B cell (primary cell): ENCODE measurements around the gene NBAS. TPM values are rescaled to one million over a fixed set of nuclear protein-coding genes. Genes with fewer than 3 reads are reported as not detected.

Experiments
- ATAC-seq: fragments of 200-7000 bp; cut with Tn5 transposase; one replicate; pipeline ENCODE4 v1.10.0; 2021; ENCODE audit warnings: low read depth, mild to moderate bottlenecking, moderate number of reproducible peaks, moderate library complexity
- CTCF ChIA-PET: fragments of 350-600 bp; sonication (Branson Sonifier 250); formaldehyde crosslinking; loops from one replicate; lab custom pipeline; 2021; ENCODE audit warnings: antibody characterized with exemption, inconsistent platforms; lab: Charles Lee
- POLR2A ChIA-PET: fragments of 350-600 bp; sonication (Branson Sonifier 250); formaldehyde crosslinking; loops from one replicate; lab custom pipeline; 2021; ENCODE audit warnings: antibody characterized with exemption; lab: Charles Lee
- DNase-seq: peaks from one replicate; pipeline ENCODE4 v3.0.0; 2013
- H2AFZ ChIP-seq: 2 replicates; pipeline ENCODE4 v1.6.1; 2012; ENCODE audit warnings: mild to moderate bottlenecking, low read depth, low read length; ENCODE audit not compliant: insufficient read depth, poor library complexity, severe bottlenecking
- H3K27ac ChIP-seq, 2 donors: 1 replicate in 1 of 2; 2 replicates in 1 of 2; pipeline ENCODE4 v1.5.1; 2012 to 2013; ENCODE audit warnings: low read length in 2 of 2, mild to moderate bottlenecking in 2 of 2, moderate library complexity in 1 of 2
- H3K27me3 ChIP-seq, 4 experiments: fragments of 200-600 bp in 1 of 4; sonication (generic) in 1 of 4; replicated peaks in 1 of 4; 1 replicate in 2 of 4; 2 replicates in 2 of 4; pipeline versions ENCODE4 v1.6.1 to v1.7.0; 2013 to 2016; ENCODE audit warnings: low read length in 3 of 4, mild to moderate bottlenecking in 2 of 4, mixed read lengths in 1 of 4, moderate library complexity in 1 of 4; ENCODE audit not compliant: insufficient read depth in 4 of 4, control insufficient read depth in 3 of 4; ENCODE audit errors: control extremely low read depth in 1 of 4
- H3K36me3 ChIP-seq, 2 experiments: replicated peaks in 1 of 2; 1 replicate in 1 of 2; 2 replicates in 1 of 2; pipeline versions ENCODE4 v1.6.1 to v1.7.1; 2013; ENCODE audit warnings: low read length in 1 of 2; ENCODE audit not compliant: insufficient read depth in 2 of 2, control insufficient read depth in 1 of 2; ENCODE audit errors: control extremely low read depth in 1 of 2, extremely low read depth in 1 of 2
- H3K4me1 ChIP-seq, 2 donors: fragments of 200-600 bp in 1 of 2; sonication (generic) in 1 of 2; 1 replicate in 1 of 2; 2 replicates in 1 of 2; pipeline versions ENCODE4 v1.5.1 to v1.6.1; 2013 to 2017; ENCODE audit warnings: low read length in 2 of 2; ENCODE audit not compliant: control insufficient read depth in 2 of 2, insufficient read depth in 2 of 2
- H3K4me2 ChIP-seq: replicated peaks from 2 replicates; pipeline ENCODE3; 2012; ENCODE audit warnings: mild to moderate bottlenecking, low read depth, low read length; ENCODE audit not compliant: poor library complexity, severe bottlenecking
- H3K4me3 ChIP-seq, 5 experiments: fragments of 200-600 bp in 1 of 5; sonication (generic) in 1 of 5; 1 replicate in 3 of 5; 2 replicates in 2 of 5; pipeline versions ENCODE4 v1.5.1 to v1.7.0; 2011 to 2016; ENCODE audit warnings: low read length in 4 of 5, mild to moderate bottlenecking in 4 of 5, low read depth in 2 of 5, control low read depth in 1 of 5, moderate library complexity in 1 of 5; ENCODE audit not compliant: insufficient read depth in 1 of 5; ENCODE audit errors: control extremely low read depth in 1 of 5, extremely low read depth in 1 of 5
- H3K79me2 ChIP-seq: fragments of 200-600 bp; sonication (generic); one replicate; pipeline ENCODE4 v1.6.0; 2016; ENCODE audit warnings: low read length; ENCODE audit not compliant: control insufficient read depth, insufficient read depth
- H3K9ac ChIP-seq: fragments of 200-600 bp; sonication (generic); 2 replicates; pipeline ENCODE4 v1.6.1; 2017; ENCODE audit warnings: mild to moderate bottlenecking, low read length, moderate library complexity
- H3K9me3 ChIP-seq, 3 donors: one replicate each; pipeline versions ENCODE4 v1.6.1 to v1.7.1; 2013; ENCODE audit warnings: low read length in 2 of 3; ENCODE audit not compliant: control insufficient read depth in 2 of 3, insufficient read depth in 1 of 3; ENCODE audit errors: control extremely low read depth in 1 of 3
- H4K20me1 ChIP-seq: 2 replicates; pipeline ENCODE4 v1.6.0; 2012; ENCODE audit warnings: mild to moderate bottlenecking, low read length; ENCODE audit not compliant: insufficient read depth, control insufficient read depth, poor library complexity, severe bottlenecking
- H3K27ac Mint-ChIP-seq: one replicate; pipeline ENCODE4 v1.8.0; 2021; ENCODE audit warnings: mixed read lengths
- H3K27me3 Mint-ChIP-seq: one replicate; pipeline ENCODE4 v1.8.0; 2021; ENCODE audit warnings: mixed read lengths
- H3K4me1 Mint-ChIP-seq: one replicate; pipeline ENCODE4 v1.8.0; 2021; ENCODE audit warnings: mixed read lengths
- H3K4me3 Mint-ChIP-seq: one replicate; pipeline ENCODE4 v1.8.0; 2021; ENCODE audit warnings: mixed read lengths
- H3K9me3 Mint-ChIP-seq: one replicate; pipeline ENCODE4 v1.8.0; 2022; ENCODE audit warnings: mixed read lengths; ENCODE audit not compliant: insufficient read depth
- CTCF ChIP-seq: fragments of 200-600 bp; IDR thresholded peaks from one replicate; pipeline ENCODE4 v1.8.0; 2022; ENCODE audit warnings: antibody characterized with exemption, mild to moderate bottlenecking
- EZH2 ChIP-seq: IDR thresholded peaks from 2 replicates; pipeline ENCODE4 v1.6.1; 2012; ENCODE audit warnings: borderline replicate concordance, low read depth, mild to moderate bottlenecking, moderate library complexity, low read length; ENCODE audit not compliant: insufficient read depth, poor library complexity, severe bottlenecking
- WGBS: methylation state at CpG from one replicate; pipeline ENCODE4 v1.1.5; 2013; ENCODE audit warnings: missing lambda C conversion rate; ENCODE audit not compliant: insufficient coverage; 5-methylcytosine and 5-hydroxymethylcytosine counted together
- intact Hi-C: fragments of 100-400 bp; cut with micrococcal nuclease; formaldehyde crosslinking; loops from one replicate; pipeline ENCODE4 v1.10.0; 2022
- polyA plus RNA-seq: library from polyadenylated mRNA; depleted of rRNA; stranded (reverse); fragments of >200 nt; gene quantifications from 2 replicates; pipeline ENCODE4 v1.2.3, GENCODE V29; 2012
- total RNA-seq, 2 donors: library from RNA; stranded (reverse); fragments of 120-200 nt in 1 of 2; gene quantifications; 1 replicate in 1 of 2; 2 replicates in 1 of 2; pipeline versions ENCODE4 v1.2.3 to v1.2.4, GENCODE V29; 2013 to 2022

Gene NBAS
- total and polyA plus RNA-seq, 2 donors (not counting 1 experiment from before 2014, with no cell fraction given): 10.6 to 37.3 TPM

GRCh38 chr2:15201009-15201408 lies 360.1 kb downstream of the NBAS start:
- Histone ChIP-seq H3K79me2 (no peaks in the 10 kb centered on the region), H3K4me2 (no peak overlapping the region), H2AFZ (no peak overlapping the region), H3K9ac (no peak overlapping the region), H4K20me1 (no peaks in the 10 kb centered on the region), H3K27ac (no peak overlapping the region), H3K9me3 (no peaks in the 10 kb centered on the region), H3K4me1 (no peaks in the 10 kb centered on the region), H3K36me3 (peaks cover 0 to 2% of the 10 kb centered on the region in 2 experiments), H3K4me3 (no peak overlapping the region), H3K27me3 (no peaks in the 10 kb centered on the region)
- no peak for DNase-seq
- Mint-ChIP-seq H3K4me1 (no peaks in the 10 kb centered on the region), H3K9me3 (no peaks in the 10 kb centered on the region), H3K4me3 (no peak overlapping the region), H3K27me3 (no peaks in the 10 kb centered on the region), H3K27ac (no peak overlapping the region)
- intact Hi-C loops: no loop called here
- CTCF ChIA-PET: no interaction called here
- ATAC-seq: no peak
- POLR2A ChIA-PET: no interaction called here
- no peak for TF ChIP-seq CTCF
- TF ChIP-seq EZH2: no peak
- no CpG with 5 or more reads among the region's 1 CpG for WGBS

- Histone ChIP-seq H3K4me1 (no peaks in the 10 kb centered on the region), H3K9me3 (no peaks in the 10 kb centered on the region), H3K27ac (no peak overlapping the region), H4K20me1 (no peaks in the 10 kb centered on the region), H3K4me2 (no peak overlapping the region), H3K9ac (no peak overlapping the region), H2AFZ (no peak overlapping the region), H3K36me3 (peaks cover 0 to 2% of the 10 kb centered on the region in 2 experiments), H3K4me3 (no peak overlapping the region), H3K27me3 (no peaks in the 10 kb centered on the region), H3K79me2 (no peaks in the 10 kb centered on the region)
- Mint-ChIP-seq H3K9me3 (no peaks in the 10 kb centered on the region), H3K4me1 (no peaks in the 10 kb centered on the region), H3K27ac (no peak overlapping the region), H3K4me3 (no peak overlapping the region), H3K27me3 (no peaks in the 10 kb centered on the region)
- ATAC-seq (no peak), DNase-seq (no peak)
- intact Hi-C loops: no loop called here
- ChIA-PET POLR2A (no interaction called here), CTCF (no interaction called here)
- TF ChIP-seq CTCF: no peak
- TF ChIP-seq EZH2: no peak
Measured at GRCh38 chr2:15200581-15200980, 360.6 kb downstream of the NBAS start.
